Hepatocyte (in vitro differentiated cells): ENCODE data around the gene ZNF385B. TPM values are rescaled to one million over a fixed set of nuclear protein-coding genes. Genes with fewer than 3 reads are reported as not detected.

ENCODE experiments used
- DNase-seq: peaks from one replicate; pipeline ENCODE4 v3.0.0-alpha.2; 2016; ENCODE audit warnings: low spot score
- H2AFZ ChIP-seq: fragments of 200-600 bp; sonication (generic); 2 replicates; pipeline ENCODE4 v1.6.0; 2016; ENCODE audit warnings: antibody characterized with exemption, mild to moderate bottlenecking
- H3K27ac ChIP-seq: fragments of 200-600 bp; sonication (generic); 2 replicates; pipeline ENCODE4 v1.5.1; 2016; ENCODE audit warnings: mild to moderate bottlenecking
- H3K27me3 ChIP-seq: fragments of 200-600 bp; sonication (generic); 2 replicates; pipeline ENCODE4 v1.6.1; 2016
- H3K36me3 ChIP-seq: fragments of 200-600 bp; sonication (generic); replicated peaks from 2 replicates; pipeline ENCODE4 v1.5.1; 2016; ENCODE audit warnings: low read depth; ENCODE audit not compliant: insufficient read depth
- H3K4me1 ChIP-seq: fragments of 200-600 bp; sonication (generic); 2 replicates; pipeline ENCODE4 v1.5.1; 2016; ENCODE audit warnings: mild to moderate bottlenecking, moderate library complexity; ENCODE audit not compliant: insufficient read depth
- H3K4me2 ChIP-seq: fragments of 200-600 bp; sonication (generic); 2 replicates; pipeline ENCODE4 v1.6.0; 2016
- H3K4me3 ChIP-seq: fragments of 200-600 bp; sonication (generic); 2 replicates; pipeline ENCODE4 v1.5.1; 2016; ENCODE audit warnings: mild to moderate bottlenecking
- H3K79me2 ChIP-seq: fragments of 200-600 bp; sonication (generic); 2 replicates; pipeline ENCODE4 v1.6.0; 2017; ENCODE audit warnings: mild to moderate bottlenecking
- H3K9me2 ChIP-seq: fragments of 200-600 bp; sonication (generic); replicated peaks from 2 replicates; pipeline ENCODE4 v1.6.0; 2017; ENCODE audit warnings: mild to moderate bottlenecking; ENCODE audit not compliant: insufficient read depth
- H3K9me3 ChIP-seq: fragments of 200-600 bp; sonication (generic); 2 replicates; pipeline ENCODE4 v1.5.1; 2016; ENCODE audit warnings: low read depth, mild to moderate bottlenecking
- H4K20me1 ChIP-seq: fragments of 200-600 bp; sonication (generic); 2 replicates; pipeline ENCODE4 v1.6.0; 2016; ENCODE audit warnings: mild to moderate bottlenecking; ENCODE audit not compliant: insufficient read depth, poor library complexity, severe bottlenecking
- CTCF ChIP-seq: fragments of 200-600 bp; sonication (generic); IDR thresholded peaks from 2 replicates; pipeline ENCODE4 v1.5.1; 2016; ENCODE audit warnings: antibody characterized with exemption, mild to moderate bottlenecking; ENCODE audit not compliant: poor library complexity
- EZH2 ChIP-seq: fragments of 200-600 bp; sonication (generic); IDR thresholded peaks from 2 replicates; pipeline ENCODE4 v1.6.1; 2016; ENCODE audit warnings: antibody characterized with exemption, mild to moderate bottlenecking, borderline replicate concordance
- EZH2phosphoT487 ChIP-seq: fragments of 200-600 bp; sonication (generic); IDR thresholded peaks from one replicate; pipeline ENCODE4 v1.6.1; 2018; ENCODE audit warnings: antibody characterized with exemption, mild to moderate bottlenecking, low read depth, moderate library complexity; ENCODE audit not compliant: unreplicated experiment, severe bottlenecking
- WGBS: methylation state at CpG from one replicate; pipeline ENCODE4 v1.1.6; 2016; ENCODE audit warnings: low lambda C conversion rate; ENCODE audit errors: missing lambda C conversion rate; 5-methylcytosine and 5-hydroxymethylcytosine counted together
- polyA plus RNA-seq: library from polyadenylated mRNA; unstranded; fragments of >200 nt; fragmentation: Nextera tagmentation; extraction: Ambion mirVana; gene quantifications from 2 replicates; pipeline ENCODE4 v1.2.1, GENCODE V29; 2016
- total RNA-seq: library from RNA; depleted of rRNA; stranded (reverse); fragments of >200 nt; gene quantifications from 2 replicates; pipeline ENCODE4 v1.2.3, GENCODE V29; 2014

Gene ZNF385B
- total and polyA plus RNA-seq, 2 experiments from 2014 or later, result 1.8 to 2.4 TPM

- H3K4me1 ChIP-seq, result no peaks in the 10 kb centered on the region
- no peaks in the 10 kb centered on the region for H3K27me3 ChIP-seq
- DNase-seq, result no peak
- no peaks in the 10 kb centered on the region for H4K20me1 ChIP-seq
- H3K9me3 ChIP-seq, result no peaks in the 10 kb centered on the region
- no peak overlapping the region for H2AFZ ChIP-seq
- H3K4me2 ChIP-seq, result no peak overlapping the region
- TF ChIP-seq CTCF (no peak), EZH2phosphoT487 (no peak), EZH2 (no peak)
- WGBS, result 94% methylated on average over 4 of the region's 4 CpGs
- no peak overlapping the region for H3K27ac ChIP-seq
- H3K79me2 ChIP-seq, result no peaks in the 10 kb centered on the region
- H3K9me2 ChIP-seq, result no peaks in the 10 kb centered on the region
- no peaks in the 10 kb centered on the region for H3K36me3 ChIP-seq
- no peak overlapping the region for H3K4me3 ChIP-seq
Measured at GRCh38 chr2:179495315-179495714, 366.1 kb downstream of the ZNF385B start.

- Histone ChIP-seq H3K79me2 (no peaks in the 10 kb centered on the region), H3K9me3 (no peaks in the 10 kb centered on the region), H3K4me2 (no peak overlapping the region), H4K20me1 (no peaks in the 10 kb centered on the region), H3K4me3 (no peak overlapping the region), H3K36me3 (no peaks in the 10 kb centered on the region), H2AFZ (no peak overlapping the region), H3K9me2 (no peaks in the 10 kb centered on the region), H3K27me3 (no peaks in the 10 kb centered on the region), H3K4me1 (no peaks in the 10 kb centered on the region), H3K27ac (no peak overlapping the region)
- 80% methylated on average over 2 of the region's 2 CpGs for WGBS
- no peak for DNase-seq
- TF ChIP-seq EZH2phosphoT487, result no peak
- TF ChIP-seq EZH2, result no peak
- TF ChIP-seq CTCF, result no peak
Measured at GRCh38 chr2:179488563-179488962, 372.8 kb downstream of the ZNF385B start.

- Histone ChIP-seq H3K9me3 (no peaks in the 10 kb centered on the region), H3K4me1 (no peaks in the 10 kb centered on the region), H4K20me1 (no peaks in the 10 kb centered on the region), H3K79me2 (no peaks in the 10 kb centered on the region), H3K9me2 (no peaks in the 10 kb centered on the region), H3K36me3 (no peaks in the 10 kb centered on the region), H3K4me2 (no peak overlapping the region), H3K27ac (no peak overlapping the region), H3K27me3 (no peaks in the 10 kb centered on the region), H2AFZ (no peak overlapping the region), H3K4me3 (no peak overlapping the region)
- TF ChIP-seq EZH2phosphoT487, result no peak
- TF ChIP-seq CTCF, result no peak
- TF ChIP-seq EZH2, result no peak
- 73% methylated on average over 5 of the region's 5 CpGs for WGBS
- DNase-seq, result no peak
Measured at GRCh38 chr2:179487010-179487731, 374.2 kb downstream of the ZNF385B start.
